ENCODE results near the gene PM20D2.
"Not testable (repeated sequence)": the region's sequence is repeated elsewhere in the genome, so short reads cannot be mapped to it uniquely, and the experiment has no call there.

Gene PM20D2

GRCh38 chr6:89145956-89146717, at the start of gene PM20D2:
TSS of gene PM20D2 (plus strand) at chr6:89146055. CDS start at chr6:89146145, 90 bp downstream.
- DNase-seq, result peak; percentile 83

GRCh38 chr6:89098461-89098860, 47.4 kb upstream of the PM20D2 start:
- DNase-seq, result no peak

- DNase-seq, result no peak
These were observed 45.7 kb upstream of the PM20D2 start for GRCh38 chr6:89100114-89100513.

- no peak for DNase-seq
These were observed 35.6 kb upstream of the PM20D2 start for GRCh38 chr6:89110284-89110683.

GRCh38 chr6:89111933-89112332, 33.9 kb upstream of the PM20D2 start:
- no peak for DNase-seq

GRCh38 chr6:89116702-89117101, 29.2 kb upstream of the PM20D2 start:
- no peak for DNase-seq

- peak; percentile 74 for DNase-seq
These were observed 28.4 kb upstream of the PM20D2 start, which contains the start of gene SRSF12 for GRCh38 chr6:89117211-89118108. TSS of gene SRSF12 (minus strand) at chr6:89118071. CDS start at chr6:89117887, 184 bp downstream.

GRCh38 chr6:89118931-89119330, 26.9 kb upstream of the PM20D2 start:
- no peak for DNase-seq

GRCh38 chr6:89120371-89120770, 25.5 kb upstream of the PM20D2 start:
- DNase-seq, result no peak

GRCh38 chr6:89121934-89122333, 23.9 kb upstream of the PM20D2 start:
- no peak for DNase-seq

GRCh38 chr6:89122625-89123024, 23.2 kb upstream of the PM20D2 start:
- no peak for DNase-seq

- not testable (repeated sequence) for DNase-seq
These were observed 17.6 kb upstream of the PM20D2 start for GRCh38 chr6:89128256-89128671.

GRCh38 chr6:89131599-89131998, 14.3 kb upstream of the PM20D2 start:
- no peak for DNase-seq

- DNase-seq, result no peak
These were observed 13.8 kb upstream of the PM20D2 start for GRCh38 chr6:89132057-89132456.

GRCh38 chr6:89133981-89134380, 11.9 kb upstream of the PM20D2 start:
- no peak for DNase-seq

GRCh38 chr6:89134723-89135122, 11.1 kb upstream of the PM20D2 start:
- no peak for DNase-seq

GRCh38 chr6:89138173-89138572, 7.7 kb upstream of the PM20D2 start:
- DNase-seq, result no peak

GRCh38 chr6:89139509-89140346, 6.1 kb upstream of the PM20D2 start:
- DNase-seq, result no peak

- no peak for DNase-seq
These were observed 5.3 kb upstream of the PM20D2 start for GRCh38 chr6:89140347-89141156.

- DNase-seq, result no peak
These were observed 1.4 kb upstream of the PM20D2 start for GRCh38 chr6:89144354-89144906.

GRCh38 chr6:89145091-89145955, 532 bp upstream of the PM20D2 start:
- no peak for DNase-seq
